Measurements from ENCODE around the gene RAB37. TPM values are rescaled to one million over a fixed set of nuclear protein-coding genes. Genes with fewer than 3 reads are reported as not detected.

RAB37 gene
- total RNA-seq, 3 donors from 2014 or later (not counting 1 experiment from before 2014, with no cell fraction given) = 150 to 184 (median 169) TPM

GRCh38 chr17:74737299-74738050 lies 419 bp downstream of the RAB37 start:
- Histone ChIP-seq H3K27me3 (ENCODE audit: control insufficient read depth, insufficient read depth, low read length) (no peaks in the 10 kb centered on the region), H3K36me3 (ENCODE audit: control insufficient read depth, insufficient read depth, low read length) (peaks cover 5% of the 10 kb centered on the region), H3K4me1 (ENCODE audit: control insufficient read depth, insufficient read depth, low read length) (peaks cover 92% of the 10 kb centered on the region), H3K9me3 (ENCODE audit: control insufficient read depth, insufficient read depth, low read length) (peaks cover 7% of the 10 kb centered on the region), H3K27ac (ENCODE audit: low read length) (peak overlapping the region; percentile 66), H3K4me3 (ENCODE audit: low read length) (peak overlapping the region; percentile 90)
- ATAC-seq = peak; percentile 9 to 34 (median 16)
- under 1% methylated on average over 38 of the region's 38 CpGs for WGBS (ENCODE audit: insufficient coverage)
- peak in 1 of 2 donors; percentile 82 for DNase-seq
- Mint-ChIP-seq H3K27ac (peak overlapping the region; percentile 90 to 93), H3K9me3 (no peaks in the 10 kb centered on the region), H3K4me1 (peaks cover 40 to 51% of the 10 kb centered on the region in 2 donors), H3K36me3 (no peaks in the 10 kb centered on the region), H3K27me3 (ENCODE audit: low read depth in 2 of 2) (peaks cover 0 to 4% of the 10 kb centered on the region in 2 donors), H3K4me3 (peak overlapping the region; percentile 92)
- peak; percentile 25 for TF ChIP-seq CTCF (IDR thresholded peaks at IDR 0.05)
- intact Hi-C loops (cut with micrococcal nuclease) = loop anchor here (1.0 to 5.0 kb wide), 2 partner anchors 80 to 265 kb away; no protein-coding TSS in a partner anchor

- 3% methylated on average over 16 of the region's 16 CpGs for WGBS (ENCODE audit: insufficient coverage)
- peaks cover 0 to 4% of the 10 kb centered on the region in 2 donors for H3K27me3 Mint-ChIP-seq (ENCODE audit: low read depth in 2 of 2)
- intact Hi-C loops (cut with micrococcal nuclease) = loop anchor here (5.0 kb wide), 1 partner anchor 266 kb away; no protein-coding TSS in a partner anchor
These were observed 1.3 kb downstream of the RAB37 start for GRCh38 chr17:74738051-74738996.

GRCh38 chr17:74739227-74739831 lies 2.3 kb downstream of the RAB37 start:
- Mint-ChIP-seq H3K9me3 (no peaks in the 10 kb centered on the region), H3K27me3 (ENCODE audit: low read depth in 2 of 2) (peaks cover 0 to 4% of the 10 kb centered on the region in 2 donors), H3K4me1 (peaks cover 58 to 70% of the 10 kb centered on the region in 2 donors), H3K4me3 (peak overlapping the region; percentile 92), H3K36me3 (no peaks in the 10 kb centered on the region), H3K27ac (peak overlapping the region; percentile 90 to 93)
- Histone ChIP-seq H3K4me1 (ENCODE audit: control insufficient read depth, insufficient read depth, low read length) (peaks cover 94% of the 10 kb centered on the region), H3K9me3 (ENCODE audit: control insufficient read depth, insufficient read depth, low read length) (no peaks in the 10 kb centered on the region), H3K36me3 (ENCODE audit: control insufficient read depth, insufficient read depth, low read length) (peaks cover 16% of the 10 kb centered on the region), H3K27ac (ENCODE audit: low read length) (peak overlapping the region; percentile 66), H3K27me3 (ENCODE audit: control insufficient read depth, insufficient read depth, low read length) (no peaks in the 10 kb centered on the region), H3K4me3 (ENCODE audit: low read length) (peak overlapping the region; percentile 0)
- DNase-seq = peak in 1 of 2 donors; percentile 57
- WGBS (ENCODE audit: insufficient coverage) = 46% methylated on average over 10 of the region's 12 CpGs
- ATAC-seq = no peak
- intact Hi-C loops (cut with micrococcal nuclease) = loop anchor here (5.0 kb wide), 1 partner anchor 267 kb away; no protein-coding TSS in a partner anchor
- no peak for TF ChIP-seq CTCF (IDR thresholded peaks at IDR 0.05)

More at GRCh38 chr17:74738051-74738996, 1.3 kb downstream of the RAB37 start:
- Histone ChIP-seq H3K4me1 (ENCODE audit: control insufficient read depth, insufficient read depth, low read length) (peaks cover 94% of the 10 kb centered on the region), H3K4me3 (ENCODE audit: low read length) (peak overlapping the region; percentile 90), H3K36me3 (ENCODE audit: control insufficient read depth, insufficient read depth, low read length) (peaks cover 7% of the 10 kb centered on the region), H3K9me3 (ENCODE audit: control insufficient read depth, insufficient read depth, low read length) (peaks cover 5% of the 10 kb centered on the region), H3K27me3 (ENCODE audit: control insufficient read depth, insufficient read depth, low read length) (no peaks in the 10 kb centered on the region), H3K27ac (ENCODE audit: low read length) (peak overlapping the region; percentile 66)
- TF ChIP-seq CTCF (IDR thresholded peaks at IDR 0.05) = no peak
- H3K36me3 Mint-ChIP-seq = no peaks in the 10 kb centered on the region
- H3K4me1 Mint-ChIP-seq = peaks cover 48 to 60% of the 10 kb centered on the region in 2 donors
- peak overlapping the region; percentile 90 to 93 for H3K27ac Mint-ChIP-seq
- ATAC-seq (peak; percentile 75 to 89 (median 86)), DNase-seq (peak; percentile 76 to 87)
- H3K9me3 Mint-ChIP-seq = no peaks in the 10 kb centered on the region
- peak overlapping the region; percentile 92 for H3K4me3 Mint-ChIP-seq

Measured in natural killer cell (primary cell).